K562 (cell line): ENCODE measurements around the gene MC1R. TPM values are rescaled to one million over a fixed set of nuclear protein-coding genes. Genes with fewer than 3 reads are reported as not detected.
A peak's percentile ranks its signal among the peaks of the same experiment; 100 is the strongest.

Source experiments
- ATAC-seq: fragments of 200-7000 bp; cut with Tn5 transposase; 3 replicates; pipeline ENCODE4 v1.9.1; 2020; ENCODE audit warnings: moderate library complexity
- BruUV-seq: library from RNA; stranded (reverse); fragments of 400-500 nt; replicated peaks from 2 replicates; lab custom pipeline; 2021; lab: Mats Ljungman, UMichigan
- CTCF ChIA-PET: fragments of 300-600 bp; formaldehyde crosslinking; extraction: SDS; loops from one replicate; lab custom pipeline; 2021; ENCODE audit warnings: low intra/inter-chr PET ratio; lab: Yijun Ruan, JAX
- POLR2A ChIA-PET: fragments of 300-600, 350-650 bp; sonication (Branson Sonifier 250); formaldehyde crosslinking; extraction: SDS; loops from one replicate; lab custom pipeline; 2021; ENCODE audit warnings: antibody characterized with exemption, inconsistent platforms; lab: Yijun Ruan, JAX
- DNase-seq, 4 experiments: peaks; one replicate each; pipeline versions ENCODE4 v3.0.0 to v3.0.0-alpha.2; 2011 to 2018; ENCODE audit warnings: low spot score in 3 of 4, mixed read lengths in 3 of 4; ENCODE audit errors: extremely low read depth in 1 of 4
- FAIRE-seq: peaks from 2 replicates; lab custom pipeline; 2011; peaks lifted over from hg19 to GRCh38; lab: Jason Lieb, UNC
- H2AFZ ChIP-seq: 2 replicates; pipeline ENCODE4 v1.6.0; 2011; ENCODE audit warnings: low read depth, low read length, control low read depth, inconsistent platforms
- H3K27ac ChIP-seq: fragments of 200-600 bp; 3 replicates; pipeline ENCODE4 v1.8.0; 2011; ENCODE audit warnings: low read depth, mild to moderate bottlenecking, control low read depth, inconsistent platforms, low read length, moderate library complexity, mixed read lengths; ENCODE audit errors: extremely low read depth
- H3K27me3 ChIP-seq, 2 experiments: fragments of 300-600 bp in 1 of 2; 2 replicates in 1 of 2; 3 replicates in 1 of 2; pipeline versions ENCODE4 v1.6.0 to v1.8.0; 2011; ENCODE audit warnings: inconsistent platforms in 2 of 2, low read length in 2 of 2, mild to moderate bottlenecking in 1 of 2, mixed read lengths in 1 of 2, moderate library complexity in 1 of 2; ENCODE audit not compliant: control insufficient read depth in 2 of 2, insufficient read depth in 2 of 2
- H3K36me3 ChIP-seq: fragments of 300-600 bp; 3 replicates; pipeline ENCODE4 v1.8.0; 2011; ENCODE audit warnings: mild to moderate bottlenecking, low read length, inconsistent platforms; ENCODE audit not compliant: control insufficient read depth, insufficient read depth
- H3K4me1 ChIP-seq, 2 experiments: fragments of 200-600 bp in 1 of 2; replicated peaks in 1 of 2; 2 replicates in 1 of 2; 3 replicates in 1 of 2; pipeline versions ENCODE4 v1.5.1 to v1.8.0; 2011; ENCODE audit warnings: inconsistent platforms in 2 of 2, low read length in 2 of 2, mild to moderate bottlenecking in 1 of 2, mixed read lengths in 1 of 2, moderate library complexity in 1 of 2; ENCODE audit not compliant: control insufficient read depth in 2 of 2, insufficient read depth in 2 of 2
- H3K4me2 ChIP-seq: 2 replicates; pipeline ENCODE4 v1.6.1; 2011; ENCODE audit warnings: low read length, control low read depth, inconsistent platforms, mixed read lengths; ENCODE audit not compliant: insufficient read depth
- H3K4me3 ChIP-seq: fragments of 200-600 bp; sonication (generic), shearing (Covaris generic); 2 replicates; pipeline ENCODE4 v1.5.1; 2016; ENCODE audit warnings: control low read depth, inconsistent platforms
- H3K79me2 ChIP-seq: fragments of 200-600 bp; 3 replicates; pipeline ENCODE4 v1.8.0; 2011; ENCODE audit warnings: low read length, inconsistent platforms; ENCODE audit not compliant: control insufficient read depth, insufficient read depth
- H3K9ac ChIP-seq, 2 experiments: 2 replicates each; pipeline versions ENCODE4 v1.6.0 to v1.6.1; 2011; ENCODE audit warnings: low read depth in 2 of 2, low read length in 2 of 2, control low read depth in 1 of 2, inconsistent platforms in 1 of 2, mild to moderate bottlenecking in 1 of 2, mixed read lengths in 1 of 2; ENCODE audit not compliant: insufficient read depth in 1 of 2
- H3K9me1 ChIP-seq: one replicate; pipeline ENCODE4 v1.6.0; 2011; ENCODE audit warnings: inconsistent platforms, mild to moderate bottlenecking, low read length, moderate library complexity; ENCODE audit not compliant: control insufficient read depth, insufficient read depth
- H3K9me3 ChIP-seq: replicated peaks from 2 replicates; pipeline ENCODE4 v1.5.1; 2011; ENCODE audit warnings: low read depth, low read length, inconsistent platforms; ENCODE audit not compliant: control insufficient read depth, insufficient read depth
- H4K20me1 ChIP-seq: replicated peaks from 2 replicates; pipeline ENCODE4 v1.6.1; 2011; ENCODE audit warnings: low read length, inconsistent platforms, mixed read lengths; ENCODE audit not compliant: control insufficient read depth, insufficient read depth
- BRF1 ChIP-seq: IDR thresholded peaks from 3 replicates; pipeline ENCODE4 v1.6.1; 2011; ENCODE audit warnings: borderline replicate concordance, mild to moderate bottlenecking; ENCODE audit not compliant: insufficient read length; ENCODE audit errors: extremely low read depth
- IRF1 ChIP-seq: sonication (generic); formaldehyde crosslinking; IDR thresholded peaks from 2 replicates; pipeline ENCODE4 v1.8.0; 2022; ENCODE audit warnings: missing genetic modification reagents, mild to moderate bottlenecking, borderline replicate concordance
- MEF2A ChIP-seq: IDR thresholded peaks from 2 replicates; pipeline ENCODE4 v1.6.1; 2011; ENCODE audit warnings: low read depth, mild to moderate bottlenecking, low read length, moderate library complexity; ENCODE audit not compliant: control insufficient read depth
- RBFOX2 ChIP-seq: fragments of 200-400 bp; formaldehyde crosslinking; IDR thresholded peaks from 2 replicates; pipeline ENCODE4 v1.6.1; 2017; ENCODE audit warnings: low read depth, mild to moderate bottlenecking, low read length, moderate library complexity
- RBM25 ChIP-seq: fragments of 200-400 bp; formaldehyde crosslinking; IDR thresholded peaks from 2 replicates; pipeline ENCODE4 v1.6.1; 2018; ENCODE audit warnings: low read length, low read depth, moderate library complexity; ENCODE audit not compliant: severe bottlenecking
- THRB ChIP-seq: fragments of 450-650 bp; formaldehyde crosslinking; conservative IDR thresholded peaks from 2 replicates; pipeline ENCODE4 v1.4.0; 2022; ENCODE audit warnings: mild to moderate bottlenecking, missing genetic modification characterization
- ZSCAN32 ChIP-seq: fragments of 450-650 bp; formaldehyde crosslinking; IDR thresholded peaks from 2 replicates; pipeline ENCODE4 v1.4.0; 2020; ENCODE audit warnings: mild to moderate bottlenecking, moderate library complexity
- WGBS: fragments of 100-300 bp; shearing (Covaris generic); methylation state at CpG from one replicate; pipeline ENCODE4 v1.1.6; 2016; ENCODE audit warnings: low coverage, mixed read lengths; ENCODE audit not compliant: insufficient coverage; ENCODE audit errors: missing lambda C conversion rate; 5-methylcytosine and 5-hydroxymethylcytosine counted together
- in situ Hi-C: fragments of 300-500 bp; cut with MboI; formaldehyde crosslinking; loops from 4 replicates; pipeline ENCODE4 v1.15.0; 2018; ENCODE audit warnings: inconsistent platforms, mixed read lengths
- intact Hi-C: fragments of 100-400 bp; cut with micrococcal nuclease; formaldehyde crosslinking; loops from 2 replicates; pipeline ENCODE4 v1.14.2; 2022
- polyA plus RNA-seq, 8 experiments: library from polyadenylated mRNA; depleted of rRNA in 4 of 8; stranded (reverse) in 5 of 8; unstranded in 3 of 8; fragments of >200 nt; fragmentation: Nextera tagmentation in 2 of 8; fragmentation: Illumina TruSeq in 1 of 8; extraction: Ambion mirVana in 2 of 8; extraction: Trizol in 1 of 8; gene quantifications; 2 replicates each; pipeline versions ENCODE4 v1.2.1 to v1.2.3, GENCODE V29; 2011 to 2014; ENCODE audit warnings: inconsistent platforms in 1 of 8, missing spikeins in 1 of 8
- total RNA-seq, 7 experiments: library from RNA; depleted of rRNA in 6 of 7; stranded (reverse); fragments of >200 nt in 6 of 7; fragmentation: Illumina TruSeq in 2 of 7; extraction: Trizol in 2 of 7; gene quantifications; 2 replicates each; pipeline versions ENCODE4 v1.2.1 to v1.2.3, GENCODE V29; 2011 to 2021; ENCODE audit warnings: low replicate concordance in 1 of 7

Gene MC1R
- total and polyA plus RNA-seq, 9 of the 15 experiments (the other 6 are each of a cell fraction or from before 2014, with no cell fraction given): 0.14 to 5.3 (median 2.5) TPM; not detected in 1

GRCh38 chr16:89900885-89901284 is 17.8 kb upstream of the MC1R start:
- no peak for TF ChIP-seq IRF1 (CRISPR knock-in tag)
- TF ChIP-seq THRB: no peak
- no peak for TF ChIP-seq ZSCAN32 (CRISPR knock-in tag)
- TF ChIP-seq RBFOX2: 0 out of 2 replicates have a peak, but pooled peaks have one; percentile 24
- no peak for TF ChIP-seq BRF1
- TF ChIP-seq RBM25: no peak
- TF ChIP-seq MEF2A: no peak
- TF ChIP-seq, all 486 proteins: peak for 1
- no TSS peak for BruUV-seq

More at GRCh38 chr16:89900885-89901284, 17.8 kb upstream of the MC1R start:
- Histone ChIP-seq H4K20me1 (no peaks in the 10 kb centered on the region), H3K36me3 (peaks cover 78% of the 10 kb centered on the region), H3K4me1 (peaks cover 0 to under 1% of the 10 kb centered on the region in 2 experiments; a peak in 1 of 5 replicates), H3K79me2 (no peaks in the 10 kb centered on the region), H3K9me3 (no peaks in the 10 kb centered on the region), H3K9ac (no peak overlapping the region), H3K4me3 (no peak overlapping the region), H3K27ac (no peak overlapping the region), H3K9me1 (no peaks in the 10 kb centered on the region), H2AFZ (no peak overlapping the region), H3K27me3 (no peaks in the 10 kb centered on the region), H3K4me2 (no peak overlapping the region)
- FAIRE-seq (no peak), DNase-seq (no peak), ATAC-seq (no peak)
- 98% methylated on average over 17 of the region's 17 CpGs for whole genome bisulfite sequencing
- in situ Hi-C loops (no loop called here), intact Hi-C loops (no loop called here)
- ChIA-PET POLR2A (no interaction called here), CTCF (no interaction called here)
